ENCODE results near the gene BCAS1. TPM values are rescaled to one million over a fixed set of nuclear protein-coding genes. Genes with fewer than 3 reads are reported as not detected.

Gene BCAS1
- total and polyA plus RNA-seq, 2 donors (not counting 3 experiments of a cell fraction or from before 2014, with no cell fraction given), result not detected

DNA sequence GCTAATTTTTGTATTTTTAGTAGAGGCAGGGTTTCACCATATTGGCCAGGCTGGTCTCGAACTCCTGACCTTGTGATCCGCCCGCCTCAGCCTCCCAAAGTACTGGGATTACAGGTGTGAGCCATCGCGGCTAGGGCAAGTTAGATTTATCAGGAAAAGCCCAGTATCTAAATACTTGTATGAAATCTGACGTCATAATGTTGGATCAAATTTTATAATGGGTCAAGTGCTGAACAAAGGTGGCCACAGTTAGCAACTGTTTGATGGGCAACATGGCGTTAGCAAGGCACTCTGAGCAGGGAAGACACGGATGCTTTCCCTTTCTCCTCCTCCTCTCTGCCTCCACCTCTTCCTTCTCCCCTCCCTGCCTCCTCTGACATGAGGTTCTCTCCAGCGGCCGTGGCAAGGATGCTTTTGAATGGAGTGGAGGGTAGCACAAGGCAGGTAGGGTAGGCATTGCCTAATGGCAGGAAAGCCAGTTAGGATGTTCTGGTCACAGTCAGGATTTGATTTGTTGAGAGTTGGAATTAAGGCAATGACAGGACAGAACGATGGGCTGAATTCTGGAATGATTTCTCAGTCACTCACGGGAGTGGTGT is 149.6 kb downstream of the BCAS1 start:
- Histone ChIP-seq H3K9me3 (replicated peaks; ENCODE audit: control insufficient read depth, insufficient read depth, low read length) (no peaks in the 10 kb centered on the region), H3K36me3 (ENCODE audit: control insufficient read depth in 2 of 2, extremely low read depth in 1 of 2, insufficient read depth in 2 of 2, low read length in 2 of 2) (no peaks in the 10 kb centered on the region), H3K9me1 (replicated peaks; ENCODE audit: control insufficient read depth, extremely low read depth, insufficient read depth, low read length) (no peaks in the 10 kb centered on the region), H3K79me2 (ENCODE audit: control insufficient read depth, insufficient read depth, low read length) (no peaks in the 10 kb centered on the region), H3K27ac (ENCODE audit: insufficient read depth, low read depth, low read length) (no peak overlapping the region), H3K9ac (replicated peaks; ENCODE audit: extremely low read depth, insufficient read depth, low read length) (no peak overlapping the region), H3K4me3 (replicated peaks in 1 of 3; ENCODE audit: insufficient read depth in 1 of 3, low read depth in 1 of 3, low read length in 3 of 3) (no peak overlapping the region), H4K20me1 (replicated peaks; ENCODE audit: control insufficient read depth, extremely low read depth, insufficient read depth, low read length) (no peaks in the 10 kb centered on the region), H3K4me2 (ENCODE audit: insufficient read depth, low read length) (no peak overlapping the region), H3K4me1 (ENCODE audit: control insufficient read depth, extremely low read depth, insufficient read depth, low read length) (peaks cover 22% of the 10 kb centered on the region), H3K27me3 (ENCODE audit: control insufficient read depth in 2 of 2, insufficient read depth in 2 of 2, low read length in 2 of 2) (no peaks in the 10 kb centered on the region), H2AFZ (ENCODE audit: low read depth, low read length) (no peak overlapping the region)
- CTCF ChIA-PET, result interaction anchor here (0.8 to 1.4 kb wide), 2 partner anchors 19 to 50 kb away, joined by 3 to 4 read pairs; no protein-coding TSS in a partner anchor
- TF ChIP-seq JUN (IDR thresholded peaks at IDR 0.05; ENCODE audit: borderline replicate concordance, insufficient read depth, insufficient read length, low read depth), result no peak
- no peak for TF ChIP-seq MYC (IDR thresholded peaks at IDR 0.05; ENCODE audit: low read depth, low read length)
- dilution Hi-C loops (cut with MboI; ENCODE audit: extremely low pct_ligation_motif_present, low sequenced_read_pairs) (no loop called here), intact Hi-C loops (cut with micrococcal nuclease) (no loop called here)
- no TSS peak for BruUV-seq (replicated peaks)
- POLR2A ChIA-PET, result no interaction called here
- FAIRE-seq (no peak), DNase-seq (ENCODE audit: low read depth, low spot score) (no peak)

- BruUV-seq (replicated peaks), result no TSS peak
- no peaks in the 10 kb centered on the region for H3K9me3 ChIP-seq (replicated peaks; ENCODE audit: control insufficient read depth, insufficient read depth, low read length)
- DNase-seq (ENCODE audit: low read depth, low spot score) (no peak), FAIRE-seq (no peak)
- H3K27ac ChIP-seq (ENCODE audit: insufficient read depth, low read depth, low read length), result no peak overlapping the region
- ChIA-PET CTCF (interaction anchor here (0.6 to 6.3 kb wide), 4 partner anchors 16 to 342 kb away, joined by 3 to 87 read pairs (median 4); no protein-coding TSS in a partner anchor), POLR2A (no interaction called here)
- no peaks in the 10 kb centered on the region for H4K20me1 ChIP-seq (replicated peaks; ENCODE audit: control insufficient read depth, extremely low read depth, insufficient read depth, low read length)
- H3K27me3 ChIP-seq (ENCODE audit: control insufficient read depth in 2 of 2, insufficient read depth in 2 of 2, low read length in 2 of 2), result no peaks in the 10 kb centered on the region
- H3K36me3 ChIP-seq (ENCODE audit: control insufficient read depth in 2 of 2, extremely low read depth in 1 of 2, insufficient read depth in 2 of 2, low read length in 2 of 2), result no peaks in the 10 kb centered on the region
- intact Hi-C loops (cut with micrococcal nuclease) (no loop called here), dilution Hi-C loops (cut with MboI; ENCODE audit: extremely low pct_ligation_motif_present, low sequenced_read_pairs) (no loop called here)
- no peak overlapping the region for H3K4me3 ChIP-seq (replicated peaks in 1 of 3; ENCODE audit: insufficient read depth in 1 of 3, low read depth in 1 of 3, low read length in 3 of 3)
- no peak overlapping the region for H3K4me2 ChIP-seq (ENCODE audit: insufficient read depth, low read length)
- no peak overlapping the region for H2AFZ ChIP-seq (ENCODE audit: low read depth, low read length)
- no peak overlapping the region for H3K9ac ChIP-seq (replicated peaks; ENCODE audit: extremely low read depth, insufficient read depth, low read length)
- H3K4me1 ChIP-seq (ENCODE audit: control insufficient read depth, extremely low read depth, insufficient read depth, low read length), result peaks cover 27% of the 10 kb centered on the region
- no peaks in the 10 kb centered on the region for H3K79me2 ChIP-seq (ENCODE audit: control insufficient read depth, insufficient read depth, low read length)
- TF ChIP-seq JUN (IDR thresholded peaks at IDR 0.05; ENCODE audit: borderline replicate concordance, insufficient read depth, insufficient read length, low read depth) (no peak), POLR2AphosphoS5 (IDR thresholded peaks at IDR 0.05; ENCODE audit: insufficient read depth, low read depth, low read length) (no peak), FOS (IDR thresholded peaks at IDR 0.05; ENCODE audit: borderline replicate concordance, insufficient read depth, low read length) (no peak), MYC (IDR thresholded peaks at IDR 0.05; ENCODE audit: low read depth, low read length) (no peak), MAX (IDR thresholded peaks at IDR 0.05; ENCODE audit: insufficient read depth, insufficient read length) (no peak), POLR2A (IDR thresholded peaks at IDR 0.05; ENCODE audit: low read depth, low read length) (no peak)
- no peaks in the 10 kb centered on the region for H3K9me1 ChIP-seq (replicated peaks; ENCODE audit: control insufficient read depth, extremely low read depth, insufficient read depth, low read length)
Measured at GRCh38 chr20:53919886-53920285, 150.5 kb downstream of the BCAS1 start.
